ENCODE results near the gene OSER1. TPM values are rescaled to one million over a fixed set of nuclear protein-coding genes. Genes with fewer than 3 reads are reported as not detected.

The OSER1 gene
- total and polyA plus RNA-seq, 9 of the 15 experiments (the other 6 are each of a cell fraction or from before 2014, with no cell fraction given) = 15.5 to 57.3 (median 19.9) TPM

GRCh38 chr20:44187772-44188709 lies 22.5 kb downstream of the OSER1 start (continued):
- TF ChIP-seq REST (IDR thresholded peaks at IDR 0.05; ENCODE audit: borderline replicate concordance) (no peak), REST (CRISPR knock-in tag; IDR thresholded peaks at IDR 0.05; ENCODE audit: low read depth) (no peak), GTF2B (IDR thresholded peaks at IDR 0.05; ENCODE audit: extremely low read depth, insufficient read length) (no peak), HMGXB4 (CRISPR knock-in tag; IDR thresholded peaks at IDR 0.05) (no peak), BRF1 (IDR thresholded peaks at IDR 0.05; ENCODE audit: borderline replicate concordance, extremely low read depth, insufficient read length) (no peak), ZBTB12 (CRISPR knock-in tag; IDR thresholded peaks at IDR 0.05) (no peak), POU5F1 (IDR thresholded peaks at IDR 0.05; ENCODE audit: borderline replicate concordance, low read depth, low read length, partially characterized antibody) (no peak), HNRNPH1 (optimal IDR thresholded peaks at IDR 0.05; ENCODE audit: low read depth, low read length) (no peak), ZNF57 (CRISPR knock-in tag; IDR thresholded peaks at IDR 0.05) (no peak), KLF6 (CRISPR knock-in tag; IDR thresholded peaks at IDR 0.05; ENCODE audit: borderline replicate concordance) (no peak), JUNB (CRISPR knock-in tag; conservative IDR thresholded peaks at IDR 0.05) (no peak), CC2D1A (IDR thresholded peaks at IDR 0.05) (no peak), SRSF3 (IDR thresholded peaks at IDR 0.05; ENCODE audit: insufficient read depth, low read length) (no peak)
